Measurements from ENCODE around the gene CIB4.

DNA sequence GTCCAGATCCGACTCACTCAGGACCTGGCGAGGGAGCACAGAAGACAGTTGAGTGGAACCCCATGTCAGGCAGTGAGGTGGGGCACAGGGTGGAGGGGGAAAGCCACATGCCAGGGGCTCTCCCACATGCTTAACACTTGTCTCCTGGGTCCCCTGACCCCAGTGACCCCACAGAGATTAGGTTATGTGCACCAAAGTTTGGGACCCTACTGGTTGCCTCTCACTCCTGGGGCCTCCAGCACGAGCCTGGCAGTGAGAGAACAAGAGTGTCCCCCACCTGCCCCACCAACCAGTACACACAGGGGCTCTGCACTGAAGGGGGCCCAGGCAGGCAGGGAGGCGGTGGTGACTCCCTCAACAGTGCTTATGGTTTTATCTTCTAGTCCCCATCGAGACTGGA lies 58.3 kb downstream of the CIB4 start:
- TF ChIP-seq, protein P1, sequence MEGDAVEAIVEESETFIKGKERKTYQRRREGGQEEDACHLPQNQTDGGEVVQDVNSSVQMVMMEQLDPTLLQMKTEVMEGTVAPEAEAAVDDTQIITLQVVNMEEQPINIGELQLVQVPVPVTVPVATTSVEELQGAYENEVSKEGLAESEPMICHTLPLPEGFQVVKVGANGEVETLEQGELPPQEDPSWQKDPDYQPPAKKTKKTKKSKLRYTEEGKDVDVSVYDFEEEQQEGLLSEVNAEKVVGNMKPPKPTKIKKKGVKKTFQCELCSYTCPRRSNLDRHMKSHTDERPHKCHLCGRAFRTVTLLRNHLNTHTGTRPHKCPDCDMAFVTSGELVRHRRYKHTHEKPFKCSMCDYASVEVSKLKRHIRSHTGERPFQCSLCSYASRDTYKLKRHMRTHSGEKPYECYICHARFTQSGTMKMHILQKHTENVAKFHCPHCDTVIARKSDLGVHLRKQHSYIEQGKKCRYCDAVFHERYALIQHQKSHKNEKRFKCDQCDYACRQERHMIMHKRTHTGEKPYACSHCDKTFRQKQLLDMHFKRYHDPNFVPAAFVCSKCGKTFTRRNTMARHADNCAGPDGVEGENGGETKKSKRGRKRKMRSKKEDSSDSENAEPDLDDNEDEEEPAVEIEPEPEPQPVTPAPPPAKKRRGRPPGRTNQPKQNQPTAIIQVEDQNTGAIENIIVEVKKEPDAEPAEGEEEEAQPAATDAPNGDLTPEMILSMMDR (IDR thresholded peaks at IDR 0.05), result no peak
- TF ChIP-seq POLR2A (IDR thresholded peaks at IDR 0.05) (no peak), POLR2AphosphoS5 (IDR thresholded peaks at IDR 0.05) (no peak)

Data from prostate gland (tissue), 2 donors.